Measurements from ENCODE around the gene PLOD3. TPM values are rescaled to one million over a fixed set of nuclear protein-coding genes. Genes with fewer than 3 reads are reported as not detected.

The PLOD3 gene
- total and polyA plus RNA-seq, 9 of the 15 experiments (the other 6 are each of a cell fraction or from before 2014, with no cell fraction given) = 2.8 to 101 (median 30.9) TPM

- Histone ChIP-seq H3K4me3 (no peak overlapping the region), H3K9me1 (ENCODE audit: control insufficient read depth, insufficient read depth, low read length) (peaks cover 6% of the 10 kb centered on the region), H3K4me2 (ENCODE audit: insufficient read depth, low read length) (no peak overlapping the region), H2AFZ (ENCODE audit: low read depth, low read length) (no peak overlapping the region), H4K20me1 (replicated peaks; ENCODE audit: control insufficient read depth, insufficient read depth, low read length) (peaks cover 26% of the 10 kb centered on the region), H3K79me2 (ENCODE audit: control insufficient read depth, insufficient read depth, low read length) (no peaks in the 10 kb centered on the region), H3K27me3 (ENCODE audit: control insufficient read depth in 2 of 2, insufficient read depth in 2 of 2, low read length in 2 of 2) (peaks cover 15 to 32% of the 10 kb centered on the region in 2 experiments; a peak in 4 of 5 replicates), H3K36me3 (ENCODE audit: control insufficient read depth, insufficient read depth, low read length) (peaks cover 2% of the 10 kb centered on the region; the same call in 1 of the 3 replicates), H3K9ac (ENCODE audit: insufficient read depth in 1 of 2, low read depth in 2 of 2, low read length in 2 of 2) (no peak overlapping the region; a peak in 1 of 4 replicates), H3K9me3 (replicated peaks; ENCODE audit: control insufficient read depth, insufficient read depth, low read depth, low read length) (no peaks in the 10 kb centered on the region), H3K27ac (ENCODE audit: extremely low read depth, low read depth, low read length) (no peak overlapping the region), H3K4me1 (replicated peaks in 1 of 2; ENCODE audit: control insufficient read depth in 2 of 2, insufficient read depth in 2 of 2, low read length in 2 of 2) (peaks cover 36 to 65% of the 10 kb centered on the region in 2 experiments)
- no TSS peak for BruUV-seq (replicated peaks)
- ATAC-seq = no peak
- 4% methylated on average over 4 of the region's 11 CpGs for WGBS (ENCODE audit: insufficient coverage, low coverage, missing lambda C conversion rate)
- POLR2A ChIA-PET = no interaction called here
- CTCF ChIA-PET (ENCODE audit: low intra/inter-chr PET ratio) = no interaction called here
- in situ Hi-C loops (cut with MboI) (no loop called here), intact Hi-C loops (cut with micrococcal nuclease) (no loop called here)
- FAIRE-seq = no peak
- DNase-seq (ENCODE audit: extremely low read depth in 1 of 4, low spot score in 3 of 4) = peak in 1 of 4 experiments; percentile 14
- TF ChIP-seq KDM4B (IDR thresholded peaks at IDR 0.05; ENCODE audit: borderline replicate concordance in 2 of 2, low read depth in 1 of 2) (no peak), HDAC2 (IDR thresholded peaks at IDR 0.05) (no peak), OTX1 (CRISPR knock-in tag; IDR thresholded peaks at IDR 0.05) (no peak), ZNF274 (IDR thresholded peaks at IDR 0.05; ENCODE audit: borderline replicate concordance, low read depth, low read length) (no peak), LCOR (CRISPR knock-in tag; IDR thresholded peaks at IDR 0.05) (no peak), POU5F1 (IDR thresholded peaks at IDR 0.05; ENCODE audit: borderline replicate concordance, low read depth, low read length, partially characterized antibody) (no peak), ERF (CRISPR knock-in tag; IDR thresholded peaks at IDR 0.05) (no peak), CBX8 (IDR thresholded peaks at IDR 0.05; ENCODE audit: borderline replicate concordance, extremely low read depth, low read depth, low read length, poor library complexity, severe bottlenecking) (no peak), SIRT6 (IDR thresholded peaks at IDR 0.05; ENCODE audit: low read depth, low read length) (no peak), FUS (optimal IDR thresholded peaks at IDR 0.05; ENCODE audit: low read depth, low read length) (no peak), ZNF696 (CRISPR knock-in tag; conservative IDR thresholded peaks at IDR 0.05) (no peak)
- TF ChIP-seq, protein P1, sequence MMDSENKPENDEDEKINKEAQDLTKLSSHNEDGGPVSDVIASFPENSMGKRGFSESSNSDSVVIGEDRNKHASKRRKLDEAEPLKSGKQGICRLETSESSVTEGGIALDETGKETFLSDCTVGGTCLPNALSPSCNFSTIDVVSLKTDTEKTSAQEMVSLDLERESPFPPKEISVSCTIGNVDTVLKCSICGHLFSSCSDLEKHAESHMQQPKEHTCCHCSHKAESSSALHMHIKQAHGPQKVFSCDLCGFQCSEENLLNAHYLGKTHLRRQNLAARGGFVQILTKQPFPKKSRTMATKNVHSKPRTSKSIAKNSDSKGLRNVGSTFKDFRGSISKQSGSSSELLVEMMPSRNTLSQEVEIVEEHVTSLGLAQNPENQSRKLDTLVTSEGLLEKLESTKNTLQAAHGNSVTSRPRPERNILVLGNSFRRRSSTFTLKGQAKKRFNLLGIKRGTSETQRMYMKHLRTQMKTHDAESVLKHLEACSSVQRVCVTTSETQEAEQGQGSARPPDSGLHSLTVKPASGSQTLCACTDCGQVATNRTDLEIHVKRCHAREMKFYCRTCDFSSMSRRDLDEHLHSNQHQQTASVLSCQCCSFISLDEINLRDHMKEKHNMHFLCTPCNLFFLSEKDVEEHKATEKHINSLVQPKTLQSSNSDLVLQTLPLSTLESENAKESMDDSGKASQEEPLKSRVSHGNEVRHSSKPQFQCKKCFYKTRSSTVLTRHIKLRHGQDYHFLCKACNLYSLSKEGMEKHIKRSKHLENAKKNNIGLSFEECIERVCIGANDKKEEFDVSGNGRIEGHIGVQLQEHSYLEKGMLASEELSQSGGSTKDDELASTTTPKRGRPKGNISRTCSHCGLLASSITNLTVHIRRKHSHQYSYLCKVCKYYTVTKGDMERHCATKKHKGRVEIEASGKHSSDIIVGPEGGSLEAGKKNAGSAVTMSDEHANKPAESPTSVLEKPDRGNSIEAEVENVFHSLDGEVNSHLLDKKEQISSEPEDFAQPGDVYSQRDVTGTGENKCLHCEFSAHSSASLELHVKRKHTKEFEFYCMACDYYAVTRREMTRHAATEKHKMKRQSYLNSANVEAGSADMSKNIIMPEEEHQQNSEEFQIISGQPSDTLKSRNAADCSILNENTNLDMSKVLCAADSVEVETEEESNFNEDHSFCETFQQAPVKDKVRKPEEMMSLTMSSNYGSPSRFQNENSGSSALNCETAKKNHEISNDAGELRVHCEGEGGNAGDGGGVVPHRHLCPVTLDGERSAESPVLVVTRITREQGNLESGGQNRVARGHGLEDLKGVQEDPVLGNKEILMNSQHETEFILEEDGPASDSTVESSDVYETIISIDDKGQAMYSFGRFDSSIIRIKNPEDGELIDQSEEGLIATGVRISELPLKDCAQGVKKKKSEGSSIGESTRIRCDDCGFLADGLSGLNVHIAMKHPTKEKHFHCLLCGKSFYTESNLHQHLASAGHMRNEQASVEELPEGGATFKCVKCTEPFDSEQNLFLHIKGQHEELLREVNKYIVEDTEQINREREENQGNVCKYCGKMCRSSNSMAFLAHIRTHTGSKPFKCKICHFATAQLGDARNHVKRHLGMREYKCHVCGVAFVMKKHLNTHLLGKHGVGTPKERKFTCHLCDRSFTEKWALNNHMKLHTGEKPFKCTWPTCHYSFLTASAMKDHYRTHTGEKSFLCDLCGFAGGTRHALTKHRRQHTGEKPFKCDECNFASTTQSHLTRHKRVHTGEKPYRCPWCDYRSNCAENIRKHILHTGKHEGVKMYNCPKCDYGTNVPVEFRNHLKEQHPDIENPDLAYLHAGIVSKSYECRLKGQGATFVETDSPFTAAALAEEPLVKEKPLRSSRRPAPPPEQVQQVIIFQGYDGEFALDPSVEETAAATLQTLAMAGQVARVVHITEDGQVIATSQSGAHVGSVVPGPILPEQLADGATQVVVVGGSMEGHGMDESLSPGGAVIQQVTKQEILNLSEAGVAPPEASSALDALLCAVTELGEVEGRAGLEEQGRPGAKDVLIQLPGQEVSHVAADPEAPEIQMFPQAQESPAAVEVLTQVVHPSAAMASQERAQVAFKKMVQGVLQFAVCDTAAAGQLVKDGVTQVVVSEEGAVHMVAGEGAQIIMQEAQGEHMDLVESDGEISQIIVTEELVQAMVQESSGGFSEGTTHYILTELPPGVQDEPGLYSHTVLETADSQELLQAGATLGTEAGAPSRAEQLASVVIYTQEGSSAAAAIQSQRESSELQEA (IDR thresholded peaks at IDR 0.05; ENCODE audit: low read depth) = no peak
- TF ChIP-seq, protein P2, sequence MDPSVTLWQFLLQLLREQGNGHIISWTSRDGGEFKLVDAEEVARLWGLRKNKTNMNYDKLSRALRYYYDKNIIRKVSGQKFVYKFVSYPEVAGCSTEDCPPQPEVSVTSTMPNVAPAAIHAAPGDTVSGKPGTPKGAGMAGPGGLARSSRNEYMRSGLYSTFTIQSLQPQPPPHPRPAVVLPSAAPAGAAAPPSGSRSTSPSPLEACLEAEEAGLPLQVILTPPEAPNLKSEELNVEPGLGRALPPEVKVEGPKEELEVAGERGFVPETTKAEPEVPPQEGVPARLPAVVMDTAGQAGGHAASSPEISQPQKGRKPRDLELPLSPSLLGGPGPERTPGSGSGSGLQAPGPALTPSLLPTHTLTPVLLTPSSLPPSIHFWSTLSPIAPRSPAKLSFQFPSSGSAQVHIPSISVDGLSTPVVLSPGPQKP (CRISPR knock-in tag; IDR thresholded peaks at IDR 0.05) = no peak
Observed at GRCh38 chr7:101166648-101166908, 50.8 kb downstream of the PLOD3 start.

Measured in K562 (cell line).